H1 (cell line): Measurements from ENCODE around the gene PPP1CA.

ENCODE experiments used
- POLR2AphosphoS5 ChIP-seq: IDR thresholded peaks from 2 replicates; pipeline ENCODE4 v1.6.1; 2011; ENCODE audit warnings: low read depth, low read length
- RFX5 ChIP-seq: IDR thresholded peaks from 2 replicates; pipeline ENCODE4 v1.6.1; 2011; ENCODE audit warnings: low read depth, low read length, improper control_type of control experiment, borderline replicate concordance
- TF ChIP-seq, protein P1 (sequence below), 3 experiments: IDR thresholded peaks; 1 replicate in 2 of 3; 2 replicates in 1 of 3; pipeline versions ENCODE4 v1.5.1 to v1.6.1; 2011; ENCODE audit warnings: low read length in 3 of 3, mild to moderate bottlenecking in 3 of 3, inconsistent platforms in 2 of 3, low read depth in 1 of 3, moderate library complexity in 1 of 3; ENCODE audit not compliant: insufficient read depth in 1 of 3; ENCODE audit errors: control extremely low read depth in 1 of 3

DNA sequence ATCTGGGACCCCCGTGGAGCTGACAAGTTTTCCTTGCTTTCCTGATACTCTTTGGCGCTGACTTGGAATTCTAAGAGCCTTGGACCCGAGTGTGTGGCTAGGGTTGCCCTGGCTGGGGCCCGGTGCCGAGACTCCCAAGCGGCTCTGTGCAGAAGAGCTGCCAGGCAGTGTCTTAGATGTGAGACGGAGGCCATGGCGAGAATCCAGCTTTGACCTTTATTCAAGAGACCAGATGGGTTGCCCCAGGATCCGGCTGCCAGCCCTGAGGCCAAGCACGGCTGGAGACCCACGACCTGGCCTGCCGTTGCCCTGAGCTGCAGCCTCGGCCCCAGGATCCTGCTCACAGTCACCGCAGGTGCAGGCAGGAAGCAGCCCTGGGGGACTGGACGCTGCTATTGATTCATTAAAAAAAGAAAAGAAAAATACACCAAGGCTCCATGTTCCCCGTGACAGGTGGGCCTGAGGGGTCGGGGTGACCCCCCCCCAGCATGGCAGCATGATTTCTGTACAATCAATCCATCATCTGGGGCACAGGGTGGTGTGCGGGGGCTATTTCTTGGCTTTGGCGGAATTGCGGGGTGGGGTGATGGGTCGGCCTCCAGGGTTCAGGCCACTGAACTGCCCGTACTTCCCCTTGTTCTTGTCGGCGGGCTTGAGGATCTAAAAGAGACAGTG, 3.5 kb downstream of the PPP1CA start:
- TF ChIP-seq POLR2AphosphoS5 (no peak), RFX5 (no peak)
- TF ChIP-seq, protein P1, sequence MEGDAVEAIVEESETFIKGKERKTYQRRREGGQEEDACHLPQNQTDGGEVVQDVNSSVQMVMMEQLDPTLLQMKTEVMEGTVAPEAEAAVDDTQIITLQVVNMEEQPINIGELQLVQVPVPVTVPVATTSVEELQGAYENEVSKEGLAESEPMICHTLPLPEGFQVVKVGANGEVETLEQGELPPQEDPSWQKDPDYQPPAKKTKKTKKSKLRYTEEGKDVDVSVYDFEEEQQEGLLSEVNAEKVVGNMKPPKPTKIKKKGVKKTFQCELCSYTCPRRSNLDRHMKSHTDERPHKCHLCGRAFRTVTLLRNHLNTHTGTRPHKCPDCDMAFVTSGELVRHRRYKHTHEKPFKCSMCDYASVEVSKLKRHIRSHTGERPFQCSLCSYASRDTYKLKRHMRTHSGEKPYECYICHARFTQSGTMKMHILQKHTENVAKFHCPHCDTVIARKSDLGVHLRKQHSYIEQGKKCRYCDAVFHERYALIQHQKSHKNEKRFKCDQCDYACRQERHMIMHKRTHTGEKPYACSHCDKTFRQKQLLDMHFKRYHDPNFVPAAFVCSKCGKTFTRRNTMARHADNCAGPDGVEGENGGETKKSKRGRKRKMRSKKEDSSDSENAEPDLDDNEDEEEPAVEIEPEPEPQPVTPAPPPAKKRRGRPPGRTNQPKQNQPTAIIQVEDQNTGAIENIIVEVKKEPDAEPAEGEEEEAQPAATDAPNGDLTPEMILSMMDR (IDR thresholded peaks at IDR 0.05; ENCODE audit: control extremely low read depth in 1 of 3, insufficient read depth in 1 of 3, low read depth in 1 of 3, low read length in 3 of 3) = no peak
